ENCODE results near the gene DPY30.

The DPY30 gene

GRCh38 chr2:32012872-32013271 lies 26.7 kb downstream of the DPY30 start:
- H3K4me3 ChIP-seq (replicated peaks in 1 of 2; ENCODE audit: low read depth in 2 of 2, low read length in 2 of 2) = no peak overlapping the region
- DNase-seq (ENCODE audit: low read depth in 2 of 2) = no peak
- no peak for TF ChIP-seq CTCF (IDR thresholded peaks at IDR 0.05; ENCODE audit: low read depth, low read length)

- DNase-seq (ENCODE audit: low read depth in 2 of 2) = no peak
- TF ChIP-seq CTCF (IDR thresholded peaks at IDR 0.05; ENCODE audit: low read depth, low read length) = no peak
- peak overlapping the region; percentile 56 to 68 for H3K4me3 ChIP-seq (replicated peaks in 1 of 2; ENCODE audit: low read depth in 2 of 2, low read length in 2 of 2)
Observed at GRCh38 chr2:32011485-32011960, 28.1 kb downstream of the DPY30 start.

GRCh38 chr2:32010670-32011484 lies 28.7 kb downstream of the DPY30 start, which contains the start of gene MEMO1:
MEMO1 (minus strand) TSS chr2:32011008; CDS start chr2:32010247, 761 bp downstream.
- DNase-seq (ENCODE audit: low read depth in 2 of 2) = peak; percentile 92 to 97
- peak within 1 kb of the TSS; percentile 83 to 86 for H3K4me3 ChIP-seq (replicated peaks in 1 of 2; ENCODE audit: low read depth in 2 of 2, low read length in 2 of 2)
- no peak for TF ChIP-seq CTCF (IDR thresholded peaks at IDR 0.05; ENCODE audit: low read depth, low read length)

GRCh38 chr2:32010280-32010669 lies 29.3 kb downstream of the DPY30 start:
- DNase-seq (ENCODE audit: low read depth in 2 of 2) = peak; percentile 59 to 69
- H3K4me3 ChIP-seq (replicated peaks in 1 of 2; ENCODE audit: low read depth in 2 of 2, low read length in 2 of 2) = peak overlapping the region; percentile 30 to 83

GRCh38 chr2:32009516-32010256 lies 29.9 kb downstream of the DPY30 start:
- DNase-seq (ENCODE audit: low read depth in 2 of 2) = peak; percentile 24 to 31
- no peak for TF ChIP-seq CTCF (IDR thresholded peaks at IDR 0.05; ENCODE audit: low read depth, low read length)
- peak overlapping the region; percentile 83 to 86 for H3K4me3 ChIP-seq (replicated peaks in 1 of 2; ENCODE audit: low read depth in 2 of 2, low read length in 2 of 2)

GRCh38 chr2:32008805-32009515 lies 30.6 kb downstream of the DPY30 start:
- H3K4me3 ChIP-seq (replicated peaks in 1 of 2; ENCODE audit: low read depth in 2 of 2, low read length in 2 of 2) = peak overlapping the region; percentile 83 to 86
- peak; percentile 10 to 34 for DNase-seq (ENCODE audit: low read depth in 2 of 2)
- no peak for TF ChIP-seq CTCF (IDR thresholded peaks at IDR 0.05; ENCODE audit: low read depth, low read length)

GRCh38 chr2:32007121-32007391 lies 32.5 kb downstream of the DPY30 start:
- no peak overlapping the region for H3K4me3 ChIP-seq (replicated peaks in 1 of 2; ENCODE audit: low read depth in 2 of 2, low read length in 2 of 2)
- no peak for TF ChIP-seq CTCF (IDR thresholded peaks at IDR 0.05; ENCODE audit: low read depth, low read length)
- no peak for DNase-seq (ENCODE audit: low read depth in 2 of 2)

Data from cardiac fibroblast (primary cell).